ENCODE data around the gene ZNF296.

GRCh38 chr19:45124021-45124420 lies 47.7 kb upstream of the ZNF296 start:
- TF ChIP-seq CTCF (IDR thresholded peaks at IDR 0.05) (no peak), POLR2A (IDR thresholded peaks at IDR 0.05) (no peak)
